Calu3 (cell line): ENCODE results near the gene EMC9. TPM values are rescaled to one million over a fixed set of nuclear protein-coding genes. Genes with fewer than 3 reads are reported as not detected.
A peak's percentile ranks its signal among the peaks of the same experiment; 100 is the strongest.

Experiments used
- BruUV-seq: library from RNA; stranded (reverse); fragments of 400-500 nt; replicated peaks from 2 replicates; lab custom pipeline; 2021; lab: Mats Ljungman, UMichigan
- CTCF ChIA-PET: fragments of 300-600 bp; sonication (Branson Sonifier 250); formaldehyde crosslinking; loops from one replicate; lab custom pipeline; 2022; ENCODE audit warnings: antibody characterized with exemption; lab: Charles Lee
- DNase-seq: peaks from one replicate; pipeline ENCODE4 v3.0.0; 2022
- H3K27ac Mint-ChIP-seq: one replicate; pipeline ENCODE4 v1.8.0; 2022; ENCODE audit warnings: mixed read lengths; ENCODE audit not compliant: unreplicated experiment
- H3K27me3 Mint-ChIP-seq: one replicate; pipeline ENCODE4 v1.8.0; 2022; ENCODE audit warnings: mixed read lengths; ENCODE audit not compliant: unreplicated experiment
- H3K36me3 Mint-ChIP-seq: one replicate; pipeline ENCODE4 v1.8.0; 2022; ENCODE audit warnings: mild to moderate bottlenecking, moderate library complexity, mixed read lengths; ENCODE audit not compliant: insufficient read depth, unreplicated experiment
- H3K4me1 Mint-ChIP-seq: one replicate; pipeline ENCODE4 v1.8.0; 2022; ENCODE audit warnings: mild to moderate bottlenecking, low read depth, mixed read lengths; ENCODE audit not compliant: unreplicated experiment
- H3K4me3 Mint-ChIP-seq: one replicate; pipeline ENCODE4 v1.8.0; 2022; ENCODE audit warnings: mild to moderate bottlenecking, low read depth, moderate library complexity, mixed read lengths; ENCODE audit not compliant: unreplicated experiment
- H3K9me3 Mint-ChIP-seq: one replicate; pipeline ENCODE4 v1.8.0; 2022; ENCODE audit warnings: low read depth, mixed read lengths; ENCODE audit not compliant: unreplicated experiment
- intact Hi-C: fragments of 100-400 bp; cut with micrococcal nuclease; formaldehyde crosslinking; loops from one replicate; pipeline ENCODE4 v1.10.0; 2022; ENCODE audit not compliant: unreplicated experiment
- total RNA-seq: library from RNA; stranded (reverse); gene quantifications from 2 replicates; pipeline ENCODE4 v1.2.3, GENCODE V29; 2022
- TF ChIP-seq, protein P1 (sequence below): fragments of 200-600 bp; IDR thresholded peaks from one replicate; pipeline ENCODE4 v1.8.0; 2022; ENCODE audit warnings: antibody characterized with exemption; ENCODE audit not compliant: unreplicated experiment

Gene EMC9
- total RNA-seq, 1 experiment from 2014 or later = 38.0 TPM

DNA sequence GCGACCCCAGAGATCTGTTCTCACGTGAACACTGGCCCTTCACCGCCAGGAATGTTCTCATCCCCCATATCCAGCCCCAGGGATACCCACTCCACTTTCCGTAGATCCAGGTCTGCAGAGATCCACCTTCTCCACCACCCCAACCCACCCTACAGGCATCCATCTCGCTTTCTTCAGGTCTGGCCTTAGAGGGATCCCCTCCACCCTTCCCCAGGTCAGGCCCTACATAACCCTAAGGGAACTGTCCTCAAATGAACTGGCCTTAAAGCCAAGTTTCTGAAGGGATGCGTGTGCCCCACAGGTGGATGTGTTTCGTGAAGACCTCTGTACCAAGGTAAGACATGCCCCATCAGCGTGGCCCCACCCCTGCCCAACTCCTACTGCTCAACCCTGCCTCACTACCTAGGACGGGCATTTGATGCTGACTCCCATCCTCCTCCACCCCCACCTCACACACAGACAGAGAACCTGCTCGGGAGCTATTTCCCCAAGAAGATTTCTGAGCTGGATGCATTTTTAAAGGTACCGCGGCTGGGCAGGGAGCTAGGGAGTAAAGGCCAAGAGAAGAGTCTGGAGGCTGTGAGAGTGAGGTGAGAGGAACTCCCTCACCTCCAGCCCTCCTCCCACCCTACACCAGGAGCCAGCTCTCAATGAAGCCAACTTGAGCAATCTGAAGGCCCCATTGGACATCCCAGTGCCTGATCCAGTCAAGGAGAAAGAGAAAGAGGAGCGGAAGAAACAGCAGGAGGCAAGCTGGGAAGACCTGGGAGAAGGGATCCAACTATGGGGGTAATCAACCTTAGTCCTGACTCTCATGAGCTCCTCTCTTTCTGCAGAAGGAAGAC lies 4.5 kb downstream of the EMC9 start:
- H3K9me3 Mint-ChIP-seq = no peaks in the 10 kb centered on the region
- intact Hi-C loops = no loop called here
- DNase-seq = no peak
- H3K4me1 Mint-ChIP-seq = peaks cover 30% of the 10 kb centered on the region
- TF ChIP-seq, protein P1, sequence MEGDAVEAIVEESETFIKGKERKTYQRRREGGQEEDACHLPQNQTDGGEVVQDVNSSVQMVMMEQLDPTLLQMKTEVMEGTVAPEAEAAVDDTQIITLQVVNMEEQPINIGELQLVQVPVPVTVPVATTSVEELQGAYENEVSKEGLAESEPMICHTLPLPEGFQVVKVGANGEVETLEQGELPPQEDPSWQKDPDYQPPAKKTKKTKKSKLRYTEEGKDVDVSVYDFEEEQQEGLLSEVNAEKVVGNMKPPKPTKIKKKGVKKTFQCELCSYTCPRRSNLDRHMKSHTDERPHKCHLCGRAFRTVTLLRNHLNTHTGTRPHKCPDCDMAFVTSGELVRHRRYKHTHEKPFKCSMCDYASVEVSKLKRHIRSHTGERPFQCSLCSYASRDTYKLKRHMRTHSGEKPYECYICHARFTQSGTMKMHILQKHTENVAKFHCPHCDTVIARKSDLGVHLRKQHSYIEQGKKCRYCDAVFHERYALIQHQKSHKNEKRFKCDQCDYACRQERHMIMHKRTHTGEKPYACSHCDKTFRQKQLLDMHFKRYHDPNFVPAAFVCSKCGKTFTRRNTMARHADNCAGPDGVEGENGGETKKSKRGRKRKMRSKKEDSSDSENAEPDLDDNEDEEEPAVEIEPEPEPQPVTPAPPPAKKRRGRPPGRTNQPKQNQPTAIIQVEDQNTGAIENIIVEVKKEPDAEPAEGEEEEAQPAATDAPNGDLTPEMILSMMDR = no peak
- peaks cover 54% of the 10 kb centered on the region for H3K36me3 Mint-ChIP-seq
- peak overlapping the region; percentile 46 for H3K27ac Mint-ChIP-seq
- CTCF ChIA-PET = interaction anchor here (1.0 to 2.5 kb wide), 4 partner anchors 10 to 28 kb away, joined by 3 to 9 read pairs (median 7); partner anchors contain the start of genes DCAF11, IRF9, NRL and RNF31
- no peaks in the 10 kb centered on the region for H3K27me3 Mint-ChIP-seq
- H3K4me3 Mint-ChIP-seq = peak overlapping the region; percentile 82
- BruUV-seq = no TSS peak

DNA sequence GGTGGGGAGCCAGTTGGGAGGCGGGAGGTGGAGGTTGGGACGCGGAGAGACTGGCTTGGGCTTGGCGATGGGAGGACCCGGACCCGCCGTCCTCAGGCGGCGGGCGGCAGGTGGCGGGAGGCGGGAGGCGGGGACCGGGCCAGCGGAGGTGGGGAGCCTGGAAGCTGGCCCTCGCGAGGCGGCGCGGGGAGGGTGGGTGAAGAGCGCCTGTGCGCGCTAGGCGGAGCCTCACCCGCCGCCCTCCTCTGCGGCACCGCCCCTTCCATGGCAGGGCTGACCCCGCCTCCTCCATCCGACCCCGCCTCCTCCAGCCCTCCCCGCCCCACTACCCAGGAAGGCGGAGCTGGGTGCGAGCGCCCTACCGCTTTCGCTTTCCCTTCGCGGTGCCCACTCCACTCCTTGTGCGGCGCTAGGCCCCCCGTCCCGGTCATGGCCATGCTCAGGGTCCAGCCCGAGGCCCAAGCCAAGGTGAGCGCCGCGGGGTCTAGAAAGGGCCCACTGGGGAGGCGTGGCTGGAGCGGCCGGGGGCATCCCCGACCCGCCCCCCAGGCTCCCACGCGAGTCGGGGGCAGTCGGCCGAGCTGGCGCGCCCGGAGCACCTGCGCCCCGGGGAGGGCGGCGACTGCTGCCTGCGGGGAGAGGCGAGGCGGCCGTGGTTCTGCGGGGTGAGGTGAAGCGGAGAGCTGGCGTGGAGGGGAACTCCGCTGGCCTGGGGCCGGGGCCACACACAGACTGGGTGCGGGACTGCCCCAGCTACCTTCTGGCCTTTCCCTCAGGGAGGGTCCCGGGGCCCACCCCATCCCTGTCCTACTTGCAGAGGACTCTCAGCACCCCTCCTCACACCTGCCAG lies 5.3 kb downstream of the EMC9 start, which contains the start of gene PSME1:
PSME1 (plus strand) TSS at position 361 of the 850 bp plus-strand sequence; CDS start at position 430, 69 bp downstream.
- TF ChIP-seq, protein P1 = no peak
- CTCF ChIA-PET = interaction anchor here (0.9 to 2.5 kb wide), 7 partner anchors 11 to 56 kb away, joined by 3 to 9 read pairs (median 5); partner anchors contain the start of genes DCAF11, IRF9, NRL and PCK2
- Mint-ChIP-seq H3K4me1 (peaks cover 30% of the 10 kb centered on the region), H3K27ac (peak within 1 kb of the TSS; percentile 69), H3K27me3 (no peaks in the 10 kb centered on the region), H3K9me3 (no peaks in the 10 kb centered on the region), H3K36me3 (peaks cover 46% of the 10 kb centered on the region), H3K4me3 (peak within 1 kb of the TSS; percentile 82)
- intact Hi-C loops = no loop called here
- peak; percentile 96 for DNase-seq
- BruUV-seq = no TSS peak

DNA sequence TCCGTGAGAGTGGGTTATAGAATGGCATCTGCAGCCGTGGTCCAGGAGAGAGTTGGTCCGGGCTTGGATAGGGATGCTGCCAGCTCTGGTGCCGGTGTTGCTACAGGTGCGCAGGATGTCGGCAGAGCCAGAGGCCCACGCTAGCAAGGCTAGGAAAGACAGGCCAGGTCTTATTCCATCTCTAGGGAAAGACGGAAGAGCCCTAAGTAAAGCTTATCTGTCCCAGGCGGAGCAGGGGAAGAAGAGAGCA lies 5.9 kb downstream of the EMC9 start:
- peak overlapping the region; percentile 69 for H3K27ac Mint-ChIP-seq
- TF ChIP-seq, protein P1 = no peak
- CTCF ChIA-PET = interaction anchor here (0.9 to 2.5 kb wide), 7 partner anchors 12 to 56 kb away, joined by 3 to 9 read pairs (median 5); partner anchors contain the start of genes DCAF11, IRF9, NRL and PCK2
- H3K4me1 Mint-ChIP-seq = peaks cover 30% of the 10 kb centered on the region
- no peak for DNase-seq
- H3K4me3 Mint-ChIP-seq = peak overlapping the region; percentile 82
- peaks cover 40% of the 10 kb centered on the region for H3K36me3 Mint-ChIP-seq
- intact Hi-C loops = no loop called here
- no TSS peak for BruUV-seq
- H3K27me3 Mint-ChIP-seq = no peaks in the 10 kb centered on the region
- no peaks in the 10 kb centered on the region for H3K9me3 Mint-ChIP-seq

DNA sequence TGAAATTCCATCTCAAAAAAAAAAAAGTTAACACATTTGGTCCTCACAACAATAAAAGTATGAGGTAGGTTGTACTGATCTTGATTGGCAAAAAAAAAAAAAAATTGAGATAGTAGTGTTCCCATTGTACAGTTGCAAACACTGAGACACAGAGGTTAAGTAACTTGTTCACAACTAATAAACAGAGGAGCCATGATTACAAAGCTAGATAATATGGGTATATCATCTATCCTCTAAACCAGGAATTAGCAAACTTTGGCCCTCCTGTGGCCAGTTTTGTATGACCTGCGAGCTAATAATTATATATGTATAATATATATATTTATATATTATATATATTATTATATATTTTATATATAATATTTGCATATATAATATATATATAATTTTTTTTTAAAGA lies 7.7 kb downstream of the EMC9 start:
- no peak overlapping the region for H3K27ac Mint-ChIP-seq
- TF ChIP-seq, protein P1 = no peak
- H3K9me3 Mint-ChIP-seq = no peaks in the 10 kb centered on the region
- peaks cover 32% of the 10 kb centered on the region for H3K36me3 Mint-ChIP-seq
- no peak for DNase-seq
- intact Hi-C loops = no loop called here
- CTCF ChIA-PET = no interaction called here
- no peak overlapping the region for H3K4me3 Mint-ChIP-seq
- peaks cover 20% of the 10 kb centered on the region for H3K4me1 Mint-ChIP-seq
- no peaks in the 10 kb centered on the region for H3K27me3 Mint-ChIP-seq
- BruUV-seq = no TSS peak
